GM21390 (cell line): Measurements from ENCODE around the gene PXDN.
"Not testable (repeated sequence)": the region's sequence is repeated elsewhere in the genome, so short reads cannot be mapped to it uniquely, and the experiment has no call there.

Experiments
- ATAC-seq: cut with Tn5 transposase; IDR thresholded peaks from one replicate; pipeline ENCODE4 v1.9.1; 2021; ENCODE audit not compliant: unreplicated experiment

PXDN gene

DNA sequence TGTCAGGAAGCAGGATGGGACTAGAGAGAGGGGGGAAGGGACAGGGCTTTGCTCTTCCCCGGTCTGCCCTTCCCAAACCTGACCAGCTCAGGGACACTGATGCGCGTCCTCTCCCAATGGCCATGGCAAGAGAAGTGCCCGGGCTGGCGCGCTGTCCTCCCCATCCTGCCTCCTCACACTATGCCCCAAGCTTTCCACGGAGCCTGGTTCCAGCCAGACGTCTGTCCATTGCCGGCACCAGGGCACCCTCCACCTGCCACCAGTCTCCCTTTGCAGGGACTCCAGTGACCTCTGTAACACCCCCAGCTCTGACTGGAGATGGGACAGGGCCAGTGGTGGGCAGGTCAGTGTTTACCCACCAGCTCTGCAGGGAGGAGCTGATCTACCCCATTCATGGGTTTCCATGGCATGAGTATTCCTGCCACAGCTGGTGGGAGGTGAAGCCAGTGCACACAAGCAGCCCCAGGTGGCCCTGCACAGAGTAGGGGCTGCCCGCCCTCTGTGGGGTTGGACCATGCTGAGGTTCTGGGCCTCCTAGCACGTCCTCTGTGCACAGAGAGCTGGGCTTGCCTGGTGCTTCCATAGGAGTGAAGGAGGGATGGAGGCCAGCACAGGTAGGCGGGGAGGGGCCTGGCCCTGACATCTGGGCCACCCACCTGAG lies 109.5 kb downstream of the PXDN start:
- no peak for ATAC-seq

DNA sequence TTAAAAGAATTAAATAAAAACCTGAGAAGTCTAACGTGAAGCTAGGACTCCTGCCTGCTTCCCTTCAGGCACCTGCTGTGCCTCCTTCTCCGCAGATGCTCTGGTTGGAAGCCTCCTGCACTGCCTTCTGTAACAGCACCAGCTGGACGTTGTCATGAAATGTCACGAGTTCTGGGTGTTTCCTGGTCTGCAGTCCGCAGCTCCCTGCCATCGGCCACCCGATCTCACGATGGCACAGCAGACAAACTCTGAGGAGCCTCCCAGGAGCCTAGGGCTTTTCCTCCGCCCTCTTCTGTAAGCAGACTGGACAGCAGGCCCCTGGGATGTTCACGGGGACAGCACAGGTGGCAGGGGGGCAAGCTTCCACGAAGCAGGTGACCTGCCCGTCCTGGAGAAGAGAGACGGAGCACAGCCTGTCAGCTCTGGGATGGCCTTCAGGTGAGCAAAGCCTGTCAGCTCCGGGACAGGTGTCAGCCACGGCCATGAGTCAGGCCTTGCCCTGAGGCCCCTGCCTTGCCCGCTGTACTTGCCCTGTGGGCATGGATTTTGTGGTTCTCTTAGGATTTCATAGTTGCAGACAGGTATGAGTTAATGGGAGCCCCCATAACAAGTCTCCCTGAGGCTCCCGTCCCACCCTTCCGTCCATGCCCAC lies 110.3 kb downstream of the PXDN start:
- ATAC-seq, result no peak

DNA sequence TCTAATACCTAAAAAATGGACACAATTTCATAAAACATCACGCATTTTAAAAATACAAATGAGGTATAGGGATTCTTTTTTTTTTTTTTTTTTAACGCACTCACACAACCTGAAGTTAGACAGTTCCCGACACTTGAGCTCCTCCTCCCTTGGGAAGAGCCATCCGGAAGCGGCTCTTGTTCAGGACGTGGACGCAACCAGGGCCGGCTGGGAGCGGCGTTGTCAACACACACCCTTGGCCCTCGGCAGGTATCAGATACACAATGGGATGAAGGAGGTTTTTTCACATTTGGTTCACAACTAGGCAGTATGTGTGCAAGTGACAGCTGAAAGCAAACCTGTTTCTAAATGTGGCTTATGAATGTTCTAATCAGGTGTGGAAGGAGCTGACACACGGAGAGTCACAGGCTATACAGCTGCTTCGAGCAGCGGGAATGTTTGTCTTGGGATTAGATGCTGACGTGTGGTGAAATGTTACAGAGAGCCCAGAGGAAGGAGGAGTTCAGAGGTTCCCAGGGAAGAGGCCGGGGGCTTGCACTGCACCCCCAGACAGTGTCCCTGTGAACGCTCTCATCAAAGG lies 111.1 kb downstream of the PXDN start:
- ATAC-seq, result no peak

DNA sequence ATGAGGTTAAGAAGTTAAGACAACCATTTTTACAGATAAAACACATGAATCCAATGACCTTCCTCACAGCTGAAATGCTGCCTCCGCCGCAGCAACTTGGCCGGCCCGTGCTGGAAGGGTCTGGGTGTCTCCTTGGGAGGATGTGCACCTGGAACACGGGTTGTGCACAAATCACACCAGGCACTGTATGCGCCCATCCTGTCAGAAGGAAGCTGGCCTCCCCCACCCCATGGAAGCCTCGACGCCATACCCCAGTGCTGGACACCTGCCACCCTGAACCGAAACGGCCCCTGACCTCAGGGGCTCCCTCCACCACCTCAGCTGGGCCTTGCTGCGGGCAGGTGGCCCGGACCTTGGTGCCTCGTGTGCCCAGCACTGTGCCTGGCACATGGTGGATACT lies 111.8 kb downstream of the PXDN start:
- ATAC-seq, result no peak

DNA sequence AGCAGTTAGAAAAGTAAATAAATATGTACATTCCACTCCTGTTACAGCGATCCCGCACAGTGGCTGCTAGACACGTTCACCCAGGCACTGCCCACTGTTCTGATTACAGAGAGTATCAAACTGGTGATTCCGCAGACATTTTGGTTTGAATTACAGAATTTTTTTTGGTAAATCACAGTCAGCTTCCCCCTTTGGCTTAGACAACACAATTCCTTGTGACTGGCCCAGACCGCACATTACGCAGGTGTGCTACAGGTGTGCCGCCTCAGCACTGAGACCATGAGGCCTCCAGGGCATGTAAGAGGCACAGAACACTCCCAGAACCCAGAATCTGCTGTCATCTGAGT lies 112.3 kb downstream of the PXDN start:
- ATAC-seq, result no peak

DNA sequence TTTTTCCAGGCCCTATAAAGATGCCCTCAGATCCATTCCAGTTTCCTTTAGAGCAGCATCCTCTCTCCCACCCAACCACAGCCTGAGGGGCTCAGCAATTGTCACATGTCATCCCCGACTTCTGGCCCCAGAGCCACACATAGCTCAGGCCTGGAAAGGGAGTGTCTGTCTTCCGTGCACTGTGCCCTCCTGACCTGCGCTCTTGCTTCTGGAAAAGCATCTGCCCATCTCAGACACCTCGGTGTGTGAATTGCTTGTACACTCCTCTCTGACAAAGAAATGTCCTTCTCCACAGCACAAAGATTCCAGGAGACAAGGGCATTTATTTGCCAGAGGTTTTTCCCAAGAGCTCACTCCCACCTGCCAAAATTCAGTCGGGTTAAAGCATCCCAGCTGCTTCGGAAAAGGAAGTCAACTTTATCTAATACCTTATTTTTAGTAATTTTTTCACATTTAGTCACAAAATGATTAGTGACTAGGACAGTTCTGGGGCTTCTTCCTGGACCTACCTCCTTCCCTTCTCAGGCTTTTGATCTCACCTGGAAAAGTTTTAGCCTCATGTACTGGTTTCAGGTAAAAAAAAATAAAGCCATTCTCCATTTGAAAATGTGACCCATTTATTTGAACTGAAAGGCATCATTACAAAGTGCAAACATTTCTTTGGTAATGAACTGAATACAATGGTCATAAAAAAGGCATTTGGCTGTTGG lies 112.9 kb downstream of the PXDN start:
- ATAC-seq, result no peak

DNA sequence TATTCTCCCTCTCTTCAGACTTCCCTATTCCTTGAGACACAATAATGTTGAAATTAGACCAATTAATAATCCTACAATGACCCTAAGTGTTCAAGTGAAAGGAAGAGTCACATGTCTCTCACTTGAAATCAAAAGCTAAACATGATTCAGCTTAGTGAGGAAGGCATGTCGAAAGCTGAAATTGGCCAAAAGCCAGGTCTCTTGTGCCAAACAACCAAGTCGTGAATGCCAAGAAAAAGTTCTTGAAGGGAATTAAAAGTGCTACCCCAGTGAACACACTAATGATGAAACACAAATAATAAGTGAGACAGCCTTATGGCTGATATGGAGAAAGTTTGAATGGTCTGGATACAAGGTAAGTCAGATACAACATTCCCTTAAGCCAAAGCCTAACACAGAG lies 115.4 kb downstream of the PXDN start:
- ATAC-seq, result no peak

DNA sequence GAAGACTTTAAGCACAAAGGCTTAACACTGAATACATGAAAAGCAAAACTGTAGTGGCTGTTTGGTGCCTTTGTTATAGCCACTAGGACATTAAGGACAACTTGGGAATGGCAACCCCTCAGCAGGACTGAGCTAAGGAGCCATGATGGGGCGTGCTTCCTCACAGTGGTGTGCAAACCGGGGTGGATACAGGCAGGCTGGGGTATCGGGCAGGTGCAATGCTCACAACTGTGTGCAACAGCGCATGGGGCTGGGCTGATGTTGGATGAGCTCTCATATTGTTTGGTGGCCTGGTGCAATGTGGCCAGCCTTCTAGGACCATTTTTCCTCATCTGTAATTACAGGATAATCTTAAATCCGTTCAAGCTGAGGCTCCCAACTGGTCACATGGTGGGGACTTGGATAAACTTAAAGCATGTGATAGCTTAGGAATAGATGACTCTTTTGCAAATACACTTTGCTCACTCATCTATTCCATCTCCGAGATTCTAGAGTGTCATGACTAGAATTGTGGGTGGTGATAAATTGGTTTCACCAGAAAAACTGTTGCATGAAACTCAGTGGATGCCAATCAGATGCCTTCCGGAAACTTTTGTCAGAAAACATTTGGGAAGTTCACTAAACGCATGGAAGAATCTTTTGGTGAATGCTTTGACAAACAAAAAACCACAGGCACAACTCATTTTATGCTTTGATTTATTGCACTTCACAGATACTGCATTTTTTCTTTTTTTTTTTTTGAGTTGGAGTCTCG lies 116.5 kb downstream of the PXDN start:
- ATAC-seq, result no peak

DNA sequence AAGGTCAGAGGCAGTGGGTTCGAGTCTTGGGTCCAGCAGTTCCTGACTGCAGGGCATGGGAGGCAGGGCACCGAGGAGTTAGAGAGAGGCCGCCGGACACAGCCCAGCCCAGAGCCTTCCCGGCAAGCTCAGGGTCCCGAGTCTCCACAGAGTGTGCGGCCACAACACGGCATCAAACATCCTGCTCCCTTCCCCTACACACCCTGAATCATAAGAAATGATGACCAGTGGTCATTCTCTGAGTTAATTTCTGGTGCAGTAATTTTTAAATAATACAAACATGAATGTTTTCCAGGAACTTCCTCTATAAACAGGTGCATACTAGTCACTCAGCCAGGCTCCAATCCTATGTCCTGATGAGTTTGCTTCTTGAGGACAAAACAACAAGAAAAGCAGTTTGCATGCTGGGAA lies 118.0 kb downstream of the PXDN start:
- no peak for ATAC-seq

DNA sequence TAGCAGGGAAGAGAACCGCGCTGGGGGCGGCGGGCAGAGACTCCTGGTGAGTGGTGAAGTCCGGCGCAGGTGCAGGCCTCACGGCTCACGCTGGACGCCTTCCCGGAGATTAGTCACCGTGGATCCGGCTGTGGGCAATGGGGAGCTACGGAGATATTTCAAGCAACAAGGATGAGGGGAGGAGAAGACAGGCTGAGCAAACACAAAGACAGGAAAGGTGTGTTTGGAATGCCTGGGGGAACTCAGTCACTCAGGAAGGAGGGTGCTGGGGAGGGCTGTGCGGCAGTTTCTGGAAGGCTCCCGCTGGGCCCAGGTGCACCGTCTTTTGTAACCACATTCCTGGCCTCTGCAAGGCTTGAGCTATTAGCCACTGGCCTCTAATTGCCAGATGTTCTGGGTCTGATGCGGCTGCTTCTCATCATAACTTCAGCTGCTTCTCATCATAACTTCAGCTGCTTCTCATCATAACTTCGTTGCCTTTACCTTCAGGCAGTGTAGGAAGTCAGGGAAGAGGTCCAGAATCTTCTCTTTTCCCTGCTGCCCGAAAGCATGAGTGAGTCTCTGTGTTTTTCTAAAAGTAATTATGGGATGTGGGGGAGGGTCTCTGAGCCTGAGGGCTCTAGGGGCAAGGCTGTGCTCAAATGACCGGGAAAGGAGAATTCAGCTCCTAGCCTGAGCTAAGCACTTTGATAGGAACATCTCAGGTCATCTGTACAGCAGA lies 118.9 kb downstream of the PXDN start:
- no peak for ATAC-seq

DNA sequence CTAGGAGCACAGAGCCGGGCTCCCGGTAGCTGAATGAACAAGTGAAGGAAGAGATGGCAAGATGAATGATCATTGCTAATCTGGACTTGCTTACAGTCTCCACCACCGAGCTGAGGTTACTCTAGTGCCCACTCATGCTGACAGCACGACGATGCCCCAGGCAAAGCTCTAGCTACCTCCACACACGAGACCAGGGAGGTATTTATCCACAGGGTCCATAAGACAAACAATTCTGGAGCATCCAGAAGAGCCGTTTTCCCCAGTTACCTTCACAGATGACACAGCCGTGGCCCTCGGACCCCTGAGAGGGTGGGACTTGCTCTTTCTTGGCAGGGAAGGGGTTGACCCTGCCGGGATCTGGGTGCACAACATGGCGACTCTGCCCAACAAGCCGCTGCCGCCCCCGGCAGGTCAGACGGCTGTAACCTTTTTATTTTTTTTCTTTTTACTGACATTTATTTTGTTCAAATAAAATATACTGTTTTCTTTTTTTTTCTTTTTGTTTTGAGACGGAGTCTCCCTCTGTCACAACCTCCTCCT lies 120.3 kb downstream of the PXDN start:
- ATAC-seq, result no peak

DNA sequence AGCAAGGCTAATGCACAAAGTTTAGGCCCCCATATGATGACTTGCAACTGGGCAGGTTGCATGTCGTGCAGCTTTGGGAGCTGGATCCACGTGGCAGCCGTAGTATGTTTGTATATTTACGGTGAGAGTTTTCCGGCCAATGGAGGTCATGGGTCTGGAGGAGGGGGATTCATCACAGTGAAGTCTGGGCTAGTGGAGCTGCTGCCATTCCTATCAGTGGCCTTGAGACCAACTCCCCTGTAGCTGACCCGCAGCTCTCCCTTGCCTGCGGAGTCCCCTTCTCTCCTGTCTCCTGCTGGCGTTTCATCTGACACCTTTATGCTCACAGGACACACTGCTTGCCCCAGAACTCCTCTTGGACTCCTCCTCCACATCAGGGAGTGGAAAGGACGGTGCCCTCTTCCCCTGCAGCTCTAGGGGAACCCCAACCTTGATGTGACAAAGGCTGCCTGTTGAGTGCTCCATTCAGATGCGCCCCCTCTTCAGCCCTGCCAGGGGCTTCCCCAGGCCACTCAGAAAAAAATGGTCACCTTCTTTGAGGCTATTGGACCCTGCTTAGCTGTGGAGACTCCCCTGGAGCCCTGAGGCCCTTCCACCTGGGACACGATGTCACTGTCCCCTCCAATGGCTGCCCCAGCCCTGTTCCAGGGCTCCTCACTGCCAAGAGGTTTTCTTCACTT lies 121.7 kb downstream of the PXDN start:
- no peak for ATAC-seq

DNA sequence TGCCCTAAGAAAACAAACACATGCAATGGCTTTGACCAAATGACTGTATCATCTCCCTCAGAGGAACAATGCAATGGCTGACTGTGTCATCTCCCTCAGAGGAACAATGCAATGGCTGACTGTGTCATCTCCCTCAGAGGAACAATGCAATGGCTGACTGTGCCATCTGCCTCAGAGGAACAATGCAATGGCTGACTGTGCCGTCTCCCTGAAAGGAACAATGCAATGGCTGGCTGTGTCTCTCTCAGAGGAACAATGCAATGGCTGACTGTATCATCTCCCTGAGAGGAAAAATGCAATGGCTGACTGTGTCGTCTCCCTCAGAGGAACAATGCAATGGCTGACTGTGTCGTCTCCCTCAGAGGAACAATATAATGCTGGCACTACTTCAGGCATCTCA lies 122.3 kb downstream of the PXDN start:
- not testable (repeated sequence) for ATAC-seq

DNA sequence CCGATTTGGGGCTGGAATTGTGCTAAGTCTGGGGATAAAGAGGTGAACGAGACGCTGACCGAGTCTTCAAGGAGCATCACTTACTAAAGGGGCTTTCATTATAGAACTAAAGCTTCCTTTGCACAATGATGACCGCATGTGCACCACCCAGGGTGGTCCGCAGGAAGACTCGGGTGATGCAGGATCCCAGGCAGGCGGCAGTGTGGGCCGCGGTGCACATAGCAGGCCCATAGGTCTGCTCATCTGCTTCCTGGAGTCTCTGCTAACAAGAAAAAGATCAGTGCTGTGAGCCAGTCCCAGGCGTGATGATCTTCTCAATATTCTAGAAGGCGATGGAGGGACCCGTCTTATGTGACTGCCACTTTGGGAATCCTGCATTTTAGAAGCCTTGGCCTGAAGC lies 122.8 kb downstream of the PXDN start:
- no peak for ATAC-seq

DNA sequence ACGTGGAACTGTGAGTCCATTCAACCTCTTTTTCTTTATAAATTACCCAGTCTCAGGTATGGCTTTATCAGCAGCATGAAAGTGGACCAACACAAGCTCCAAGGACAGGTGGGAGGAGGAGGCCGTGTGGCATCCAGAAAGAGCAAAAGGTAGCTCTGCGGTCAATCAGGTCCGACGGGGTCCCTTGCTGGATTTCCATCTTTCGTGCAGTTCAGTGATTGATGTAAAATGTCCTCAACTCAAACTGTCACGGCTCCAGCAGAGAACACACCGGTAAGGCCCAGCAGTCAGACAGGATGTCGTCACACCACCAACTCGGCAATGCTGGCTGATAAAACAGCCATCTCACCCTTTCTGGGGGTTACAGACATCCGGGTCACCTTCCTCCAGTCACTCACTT lies 123.3 kb downstream of the PXDN start:
- no peak for ATAC-seq

DNA sequence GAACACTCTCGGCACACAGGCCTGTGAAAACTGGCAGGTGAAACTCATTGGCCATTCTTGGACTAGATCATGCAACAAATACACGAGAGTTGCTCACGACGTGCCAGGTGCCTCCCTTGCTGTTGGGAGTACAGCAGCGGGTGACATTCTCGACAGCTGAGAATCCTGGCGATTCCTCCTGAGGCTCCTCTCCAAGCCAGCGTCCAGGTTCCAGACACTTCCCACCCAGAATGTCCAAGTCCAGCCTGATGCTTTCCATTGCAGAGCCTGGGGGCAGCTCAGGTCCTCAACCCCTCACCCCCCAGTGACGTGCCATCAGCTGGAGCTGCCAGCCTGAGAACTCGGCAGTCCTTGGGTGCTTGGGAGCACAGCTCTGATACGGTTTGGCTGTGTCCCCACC lies 124.2 kb downstream of the PXDN start:
- ATAC-seq, result no peak

DNA sequence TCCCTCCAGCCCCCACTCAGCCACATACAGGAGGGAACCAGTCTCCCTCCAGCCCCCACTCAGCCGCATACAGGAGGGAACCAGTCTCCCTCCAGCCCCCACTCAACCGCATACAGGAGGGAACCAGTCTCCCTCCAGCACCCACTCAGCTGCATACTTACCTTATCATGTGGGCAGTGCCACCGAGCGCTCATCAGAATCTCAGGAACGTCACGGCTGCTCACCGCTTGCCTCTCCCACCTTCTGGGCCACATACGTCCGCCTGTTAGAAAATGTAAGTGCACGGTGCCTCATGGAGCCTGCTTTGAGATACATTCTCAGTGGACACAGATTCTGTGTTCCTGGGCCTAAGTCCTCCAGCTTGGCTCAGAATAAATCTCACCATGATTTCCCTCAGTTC lies 124.8 kb downstream of the PXDN start:
- ATAC-seq, result no peak

DNA sequence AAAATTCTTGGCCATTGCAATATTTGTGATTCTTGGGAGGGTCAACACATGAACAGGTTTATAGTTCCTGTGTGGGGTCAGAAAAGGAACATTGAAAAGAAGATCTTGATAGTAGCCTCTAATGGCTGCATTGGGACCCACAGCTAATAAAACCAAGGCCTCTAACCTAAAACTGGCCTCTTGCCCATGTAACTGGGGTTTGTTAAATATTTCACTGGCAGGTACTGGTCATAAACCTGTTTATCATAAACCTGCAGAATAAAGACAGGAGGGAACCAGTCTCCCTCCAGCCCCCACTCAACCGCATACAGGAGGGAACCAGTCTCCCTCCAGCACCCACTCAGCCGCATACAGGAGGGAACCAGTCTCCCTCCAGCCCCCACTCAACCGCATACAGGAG lies 125.3 kb downstream of the PXDN start:
- no peak for ATAC-seq

DNA sequence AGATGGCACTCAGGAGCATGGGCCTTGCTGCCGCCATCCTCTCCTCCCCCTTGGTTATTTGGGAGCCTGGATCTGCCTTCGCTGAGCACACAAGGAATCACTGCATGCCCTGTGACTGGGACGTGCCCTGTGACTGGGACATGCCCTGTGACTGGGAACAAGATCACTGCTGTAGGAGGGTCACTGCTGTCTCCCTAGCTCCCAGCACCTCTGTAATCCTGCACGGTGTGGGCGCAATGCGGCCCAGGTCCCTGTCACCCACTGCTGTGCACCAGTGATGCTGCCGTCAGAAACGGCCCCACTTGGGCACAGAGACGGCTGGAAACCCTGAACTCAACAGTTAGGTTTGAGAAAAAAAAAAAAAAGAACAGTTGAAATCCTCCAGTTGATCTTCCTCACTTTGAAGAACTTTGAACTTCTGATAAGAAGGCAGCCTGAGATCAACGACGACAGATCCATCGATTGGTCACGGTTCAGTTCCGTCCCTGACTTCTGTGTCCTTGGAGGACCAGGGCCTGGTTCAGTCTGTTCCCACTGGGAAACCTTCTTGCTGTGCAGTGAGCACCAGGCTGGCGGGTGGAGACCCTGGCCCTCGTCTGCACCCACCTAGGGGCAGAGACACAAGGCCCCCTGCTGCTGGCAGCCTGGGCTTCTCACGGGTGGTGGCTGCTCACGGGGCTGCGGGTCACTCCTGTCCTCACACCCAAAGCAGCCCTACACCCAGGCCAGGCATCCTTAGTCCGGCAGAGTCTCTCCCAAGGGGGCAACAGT lies 125.9 kb downstream of the PXDN start:
- ATAC-seq, result no peak
